ENCODE measurements around the gene RFTN2. TPM values are rescaled to one million over a fixed set of nuclear protein-coding genes. Genes with fewer than 3 reads are reported as not detected.

Gene RFTN2
- total and polyA plus RNA-seq, 2 of the 13 experiments (the other 11 are each of a cell fraction or from before 2014, with no cell fraction given) = not detected

- TF ChIP-seq ZNF770 (CRISPR knock-in tag; IDR thresholded peaks at IDR 0.05) (no peak), MTA3 (CRISPR knock-in tag; IDR thresholded peaks at IDR 0.05) (no peak), SNAPC5 (CRISPR knock-in tag; IDR thresholded peaks at IDR 0.05; ENCODE audit: borderline replicate concordance) (peak; percentile 78; the same call in 1 of the 2 replicates), HOXA7 (CRISPR knock-in tag; IDR thresholded peaks at IDR 0.05) (no peak), TFDP1 (CRISPR knock-in tag; IDR thresholded peaks at IDR 0.05; ENCODE audit: borderline replicate concordance) (0 out of 2 replicates have a peak, but pooled peaks have one; percentile 41), KDM4B (CRISPR knock-in tag; IDR thresholded peaks at IDR 0.05) (peak; percentile 99), REPIN1 (CRISPR knock-in tag; IDR thresholded peaks at IDR 0.05; ENCODE audit: borderline replicate concordance, low read depth) (peak; percentile 92; the same call in 1 of the 2 replicates), REST (IDR thresholded peaks at IDR 0.05; ENCODE audit: borderline replicate concordance in 1 of 2, low read depth in 1 of 2, low read length in 2 of 2) (peak in 1 of 2 experiments; percentile 84; a peak in 2 of 4 replicates), HBP1 (CRISPR knock-in tag; IDR thresholded peaks at IDR 0.05; ENCODE audit: low read depth) (peak; percentile 95; the same call in 1 of the 2 replicates), GATAD2A (CRISPR knock-in tag; IDR thresholded peaks at IDR 0.05) (peak; percentile 100), DR1 (CRISPR knock-in tag; IDR thresholded peaks at IDR 0.05) (no peak), NCOR1 (IDR thresholded peaks at IDR 0.05; ENCODE audit: borderline replicate concordance, low read length) (peak; percentile 98), ZNF337 (CRISPR knock-in tag; IDR thresholded peaks at IDR 0.05; ENCODE audit: borderline replicate concordance, low read depth) (no peak; the same call in 1 of the 2 replicates), THAP7 (CRISPR knock-in tag; IDR thresholded peaks at IDR 0.05) (no peak), WIZ (CRISPR knock-in tag; IDR thresholded peaks at IDR 0.05) (peak; percentile 36; the same call in 1 of the 2 replicates), ZNF160 (CRISPR knock-in tag; IDR thresholded peaks at IDR 0.05) (peak; percentile 36; the same call in 1 of the 2 replicates), ZBTB33 (CRISPR knock-in tag; IDR thresholded peaks at IDR 0.05) (peak; percentile 72)
These were observed 61.8 kb downstream of the RFTN2 start (continued) for GRCh38 chr2:197613509-197613987.

Measured in HepG2 (cell line).